H9 (cell line): Measurements from ENCODE around the gene KCNAB2. TPM values are rescaled to one million over a fixed set of nuclear protein-coding genes. Genes with fewer than 3 reads are reported as not detected.

Experiments
- DNase-seq: peaks from one replicate; pipeline ENCODE4 v3.0.0-alpha.2; 2017
- H2AFZ ChIP-seq: one replicate; pipeline ENCODE4 v1.6.1; 2013; ENCODE audit warnings: mild to moderate bottlenecking, low read length, control low read depth, moderate library complexity
- H2AK5ac ChIP-seq: 2 replicates; pipeline ENCODE4 v1.6.1; 2013; ENCODE audit warnings: low read length, control low read depth, mixed read lengths; ENCODE audit not compliant: insufficient read length
- H2BK120ac ChIP-seq: one replicate; pipeline ENCODE4 v1.6.1; 2013; ENCODE audit warnings: low read depth, mild to moderate bottlenecking, low read length, control low read depth, inconsistent platforms; ENCODE audit not compliant: poor library complexity, severe bottlenecking
- H2BK12ac ChIP-seq: 2 replicates; pipeline ENCODE4 v1.6.1; 2013; ENCODE audit warnings: low read length, control low read depth, mixed read lengths, low read depth; ENCODE audit not compliant: insufficient read length
- H2BK15ac ChIP-seq: 2 replicates; pipeline ENCODE4 v1.6.1; 2013; ENCODE audit warnings: low read depth, low read length, control low read depth
- H2BK20ac ChIP-seq: one replicate; pipeline ENCODE4 v1.6.1; 2013; ENCODE audit warnings: low read depth, mild to moderate bottlenecking, low read length, control low read depth, inconsistent platforms; ENCODE audit not compliant: poor library complexity, severe bottlenecking
- H2BK5ac ChIP-seq: 2 replicates; pipeline ENCODE4 v1.6.1; 2013; ENCODE audit warnings: low read length, control low read depth, mixed read lengths; ENCODE audit not compliant: insufficient read length
- H3K14ac ChIP-seq: 2 replicates; pipeline ENCODE4 v1.6.1; 2013; ENCODE audit warnings: low read length, control low read depth; ENCODE audit not compliant: insufficient read depth
- H3K18ac ChIP-seq: 2 replicates; pipeline ENCODE4 v1.6.1; 2013; ENCODE audit warnings: low read depth, mild to moderate bottlenecking, mixed read lengths, low read length, control low read depth; ENCODE audit not compliant: insufficient read length
- H3K23ac ChIP-seq: 2 replicates; pipeline ENCODE4 v1.6.1; 2013; ENCODE audit warnings: low read length, control low read depth, mixed read lengths, low read depth; ENCODE audit not compliant: insufficient read length
- H3K23me2 ChIP-seq: 2 replicates; pipeline ENCODE4 v1.6.1; 2013; ENCODE audit warnings: low read depth, mild to moderate bottlenecking, mixed read lengths, low read length, control low read depth; ENCODE audit not compliant: insufficient read length, poor library complexity, severe bottlenecking
- H3K27ac ChIP-seq: 2 replicates; pipeline ENCODE4 v1.5.1; 2013; ENCODE audit warnings: low read length, control low read depth, mixed read lengths, low read depth; ENCODE audit not compliant: insufficient read length
- H3K27me3 ChIP-seq: 2 replicates; pipeline ENCODE4 v1.6.1; 2013; ENCODE audit warnings: low read length, control low read depth, inconsistent platforms; ENCODE audit not compliant: insufficient read depth
- H3K4ac ChIP-seq: 2 replicates; pipeline ENCODE4 v1.6.1; 2013; ENCODE audit warnings: low read depth, mild to moderate bottlenecking, control low read depth, inconsistent platforms, low read length, moderate library complexity
- H3K4me1 ChIP-seq: 2 replicates; pipeline ENCODE4 v1.6.1; 2013; ENCODE audit warnings: low read length, control low read depth, inconsistent platforms; ENCODE audit not compliant: insufficient read depth
- H3K4me2 ChIP-seq: 2 replicates; pipeline ENCODE4 v1.6.1; 2013; ENCODE audit warnings: low read length, control low read depth, mixed read lengths; ENCODE audit not compliant: insufficient read length, insufficient read depth
- H3K56ac ChIP-seq: 2 replicates; pipeline ENCODE4 v1.6.1; 2013; ENCODE audit warnings: low read depth, mild to moderate bottlenecking, mixed read lengths, low read length, control low read depth; ENCODE audit not compliant: insufficient read length
- H3K79me1 ChIP-seq: 2 replicates; pipeline ENCODE4 v1.6.1; 2013; ENCODE audit warnings: low read depth, mild to moderate bottlenecking, moderate library complexity, low read length, control low read depth, inconsistent platforms; ENCODE audit not compliant: insufficient read depth, poor library complexity, severe bottlenecking
- H3K79me2 ChIP-seq: 2 replicates; pipeline ENCODE4 v1.6.1; 2013; ENCODE audit warnings: low read length, control low read depth, inconsistent platforms; ENCODE audit not compliant: insufficient read depth
- H3K9ac ChIP-seq: 2 replicates; pipeline ENCODE4 v1.6.1; 2013; ENCODE audit warnings: low read length, control low read depth, mixed read lengths; ENCODE audit not compliant: insufficient read length; ENCODE audit errors: extremely low read depth
- H3K9me3 ChIP-seq: one replicate; pipeline ENCODE4 v1.6.1; 2013; ENCODE audit warnings: low read depth, low read length, inconsistent platforms; ENCODE audit not compliant: control insufficient read depth
- H3T11ph ChIP-seq: one replicate; pipeline ENCODE4 v1.6.1; 2013; ENCODE audit warnings: mild to moderate bottlenecking, low read length, control low read depth, inconsistent platforms
- H4K20me1 ChIP-seq: one replicate; pipeline ENCODE4 v1.6.1; 2013; ENCODE audit not compliant: control insufficient read depth, insufficient read length, insufficient read depth
- H4K5ac ChIP-seq: 2 replicates; pipeline ENCODE4 v1.6.1; 2013; ENCODE audit warnings: low read depth, mild to moderate bottlenecking, mixed read lengths, low read length, control low read depth; ENCODE audit not compliant: insufficient read length
- H4K8ac ChIP-seq: replicated peaks from 2 replicates; pipeline ENCODE4 v1.6.1; 2013; ENCODE audit warnings: low read length, control low read depth, mixed read lengths, low read depth; ENCODE audit not compliant: insufficient read length
- H4K91ac ChIP-seq: 2 replicates; pipeline ENCODE4 v1.6.1; 2013; ENCODE audit warnings: low read depth, mild to moderate bottlenecking, moderate library complexity, mixed read lengths, low read length, control low read depth; ENCODE audit not compliant: insufficient read length
- H3K27ac Mint-ChIP-seq, 3 experiments: 2 replicates in 2 of 3; 3 replicates in 1 of 3; pipeline ENCODE4 v1.8.0; 2020 to 2021; ENCODE audit warnings: mixed read lengths in 3 of 3, mild to moderate bottlenecking in 1 of 3, moderate library complexity in 1 of 3
- H3K27me3 Mint-ChIP-seq: 2 replicates; pipeline ENCODE4 v1.8.0; 2021; ENCODE audit warnings: low read depth, mild to moderate bottlenecking, moderate library complexity, mixed read lengths
- H3K36me3 Mint-ChIP-seq, 3 experiments: 2 replicates in 2 of 3; 3 replicates in 1 of 3; pipeline ENCODE4 v1.8.0; 2020 to 2021; ENCODE audit warnings: low read depth in 3 of 3, mixed read lengths in 3 of 3; ENCODE audit not compliant: insufficient read depth in 1 of 3
- H3K4me1 Mint-ChIP-seq, 2 experiments: 2 replicates each; pipeline ENCODE4 v1.8.0; 2020; ENCODE audit warnings: mixed read lengths in 2 of 2
- H3K4me3 Mint-ChIP-seq, 2 experiments: 2 replicates in 1 of 2; 3 replicates in 1 of 2; pipeline ENCODE4 v1.8.0; 2020 to 2021; ENCODE audit warnings: mild to moderate bottlenecking in 2 of 2, mixed read lengths in 2 of 2, moderate library complexity in 1 of 2
- H3K9me3 Mint-ChIP-seq, 2 experiments: 2 replicates in 1 of 2; 3 replicates in 1 of 2; pipeline ENCODE4 v1.8.0; 2020; ENCODE audit warnings: mild to moderate bottlenecking in 2 of 2, mixed read lengths in 2 of 2, moderate library complexity in 1 of 2
- CTCF ChIP-seq: fragments of 200-600 bp; sonication (generic); conservative IDR thresholded peaks from 3 replicates; pipeline ENCODE4 v1.8.0; 2021; ENCODE audit warnings: antibody characterized with exemption, mild to moderate bottlenecking
- WGBS: extraction: QIAGEN DNeasy Blood & Tissue Kit; methylation state at CpG from one replicate; pipeline ENCODE4 v1.1.7; 2013; ENCODE audit warnings: missing lambda C conversion rate, low lambda C conversion rate, mixed read lengths; ENCODE audit not compliant: insufficient read length; ENCODE audit errors: extremely low coverage; 5-methylcytosine and 5-hydroxymethylcytosine counted together
- total RNA-seq: library from RNA; stranded (reverse); gene quantifications from 2 replicates; pipeline ENCODE4 v1.2.1, GENCODE V29; 2021

The KCNAB2 gene
- total RNA-seq, 1 experiment from 2014 or later: 8.3 TPM

GRCh38 chr1:6014130-6014999 lies 31.3 kb upstream of the KCNAB2 start:
- Histone ChIP-seq H3K18ac (no peak overlapping the region), H4K91ac (no peak overlapping the region), H3K79me2 (no peaks in the 10 kb centered on the region), H3K4me1 (no peaks in the 10 kb centered on the region), H4K20me1 (no peaks in the 10 kb centered on the region), H3K23me2 (no peaks in the 10 kb centered on the region), H3K23ac (no peak overlapping the region), H3K14ac (no peak overlapping the region), H2BK5ac (no peak overlapping the region), H3K79me1 (no peaks in the 10 kb centered on the region), H3K56ac (no peak overlapping the region), H2BK20ac (no peak overlapping the region), H2AK5ac (no peak overlapping the region), H2BK120ac (no peak overlapping the region), H4K5ac (no peak overlapping the region), H3K4me2 (no peak overlapping the region), H2AFZ (no peak overlapping the region), H2BK15ac (no peak overlapping the region), H3T11ph (no peak overlapping the region), H3K27ac (no peak overlapping the region), H2BK12ac (no peak overlapping the region), H3K9me3 (no peaks in the 10 kb centered on the region), H4K8ac (no peak overlapping the region), H3K4ac (no peak overlapping the region), H3K9ac (no peak overlapping the region), H3K27me3 (no peaks in the 10 kb centered on the region)
- Mint-ChIP-seq H3K36me3 (peaks cover 0 to 1% (median 0%) of the 10 kb centered on the region in 3 experiments; a peak in 1 of 7 replicates), H3K4me3 (no peak overlapping the region), H3K27ac (peak overlapping the region in 1 of 3 experiments; percentile 81; a peak in 3 of 7 replicates), H3K27me3 (peaks cover 14% of the 10 kb centered on the region), H3K4me1 (no peaks in the 10 kb centered on the region), H3K9me3 (no peaks in the 10 kb centered on the region)
- no peak for DNase-seq
- no peak for TF ChIP-seq CTCF
- no CpG with 5 or more reads among the region's 19 CpGs for WGBS
